ENCODE data around the gene RFC1. TPM values are rescaled to one million over a fixed set of nuclear protein-coding genes. Genes with fewer than 3 reads are reported as not detected.

RFC1 gene
- polyA plus RNA-seq, 3 donors: 8.7 to 15.0 (median 14.6) TPM

DNA sequence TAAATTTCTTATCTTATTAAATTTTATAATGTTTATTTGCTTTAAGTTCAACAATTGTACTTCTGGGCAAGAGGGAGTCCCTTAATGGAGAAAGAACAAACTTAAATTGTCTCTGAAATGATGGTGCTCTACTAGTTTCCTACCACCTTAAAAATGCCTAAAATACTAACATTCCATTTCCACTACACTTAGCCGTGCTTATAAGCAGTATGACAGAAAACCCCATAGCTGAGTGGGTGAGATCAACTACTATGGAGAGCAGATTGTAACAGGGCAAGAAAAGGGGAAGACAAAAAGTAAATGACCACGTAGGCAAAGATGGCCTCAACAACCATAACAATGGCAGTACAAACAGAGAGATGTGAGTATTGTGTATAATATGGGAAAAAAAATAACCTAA is 35.0 kb downstream of the RFC1 start:
- Histone ChIP-seq H3K27me3 (ENCODE audit: control insufficient read depth in 2 of 2, insufficient read depth in 2 of 2, low read length in 2 of 2) (no peaks in the 10 kb centered on the region), H3K36me3 (replicated peaks in 1 of 2; ENCODE audit: control insufficient read depth in 1 of 2, insufficient read depth in 2 of 2, low read length in 2 of 2) (peaks cover 13 to 23% of the 10 kb centered on the region in 2 donors), H3K4me3 (replicated peaks in 1 of 3; ENCODE audit: low read depth in 2 of 3, low read length in 3 of 3) (no peak overlapping the region), H3K9me3 (replicated peaks in 1 of 2; ENCODE audit: control insufficient read depth in 1 of 2, insufficient read depth in 1 of 2, low read length in 2 of 2) (no peaks in the 10 kb centered on the region), H2AFZ (ENCODE audit: insufficient read depth, low read depth, low read length, poor library complexity, severe bottlenecking) (no peak overlapping the region), H3K79me2 (ENCODE audit: insufficient read depth, low read length) (peaks cover 67% of the 10 kb centered on the region), H3K27ac (ENCODE audit: low read depth in 1 of 2, low read length in 2 of 2) (no peak overlapping the region), H3K4me2 (replicated peaks; ENCODE audit: extremely low read depth, low read length, poor library complexity, severe bottlenecking) (no peak overlapping the region), H3K4me1 (ENCODE audit: control insufficient read depth in 1 of 2, insufficient read depth in 2 of 2, low read length in 2 of 2) (peaks cover 0 to 4% of the 10 kb centered on the region in 2 donors), H3K9ac (ENCODE audit: insufficient read depth, low read length, poor library complexity, severe bottlenecking) (no peak overlapping the region), H4K20me1 (ENCODE audit: insufficient read depth, low read length) (no peaks in the 10 kb centered on the region)
- Mint-ChIP-seq H3K27ac (peak overlapping the region in 3 of 7 donors; percentile 25 to 58 (median 50)), H3K27me3 (ENCODE audit: low read depth in 3 of 3) (no peaks in the 10 kb centered on the region), H3K36me3 (peaks cover 23 to 28% of the 10 kb centered on the region in 2 donors), H3K4me1 (peaks cover 20% of the 10 kb centered on the region), H3K4me3 (no peak overlapping the region), H3K9me3 (peaks cover 0 to 3% (median 0%) of the 10 kb centered on the region in 7 donors)
- WGBS (ENCODE audit: insufficient coverage): no CpG with 5 or more reads among the region's 2 CpGs
- intact Hi-C loops (cut with micrococcal nuclease): no loop called here
- no peak for TF ChIP-seq CTCF (IDR thresholded peaks at IDR 0.05)
- DNase-seq: no peak

- peaks cover 67% of the 10 kb centered on the region for H3K79me2 ChIP-seq (ENCODE audit: insufficient read depth, low read length)
- 60% methylated on average over 1 of the region's 1 CpG for WGBS (ENCODE audit: insufficient coverage)
- intact Hi-C loops (cut with micrococcal nuclease): no loop called here
- peaks cover 0 to under 1% of the 10 kb centered on the region in 2 donors for H3K4me1 ChIP-seq (ENCODE audit: control insufficient read depth in 1 of 2, insufficient read depth in 2 of 2, low read length in 2 of 2)
- peak overlapping the region in 1 of 7 donors; percentile 64 for H3K27ac Mint-ChIP-seq
- H3K4me1 Mint-ChIP-seq: peaks cover 12% of the 10 kb centered on the region
- H2AFZ ChIP-seq (ENCODE audit: insufficient read depth, low read depth, low read length, poor library complexity, severe bottlenecking): no peak overlapping the region
- H3K36me3 Mint-ChIP-seq: peaks cover 26 to 36% of the 10 kb centered on the region in 2 donors
- H3K4me2 ChIP-seq (replicated peaks; ENCODE audit: extremely low read depth, low read length, poor library complexity, severe bottlenecking): no peak overlapping the region
- no peak for DNase-seq
- H4K20me1 ChIP-seq (ENCODE audit: insufficient read depth, low read length): no peaks in the 10 kb centered on the region
- no peaks in the 10 kb centered on the region for H3K27me3 ChIP-seq (ENCODE audit: control insufficient read depth in 2 of 2, insufficient read depth in 2 of 2, low read length in 2 of 2)
- no peaks in the 10 kb centered on the region for H3K27me3 Mint-ChIP-seq (ENCODE audit: low read depth in 3 of 3)
- H3K9me3 ChIP-seq (replicated peaks in 1 of 2; ENCODE audit: control insufficient read depth in 1 of 2, insufficient read depth in 1 of 2, low read length in 2 of 2): no peaks in the 10 kb centered on the region
- H3K9me3 Mint-ChIP-seq: peaks cover 0 to 3% (median 0%) of the 10 kb centered on the region in 7 donors
- TF ChIP-seq CTCF (IDR thresholded peaks at IDR 0.05): no peak
- H3K4me3 Mint-ChIP-seq: no peak overlapping the region
- H3K4me3 ChIP-seq (replicated peaks in 1 of 3; ENCODE audit: low read depth in 2 of 3, low read length in 3 of 3): no peak overlapping the region
- no peak overlapping the region for H3K9ac ChIP-seq (ENCODE audit: insufficient read depth, low read length, poor library complexity, severe bottlenecking)
- H3K36me3 ChIP-seq (replicated peaks in 1 of 2; ENCODE audit: control insufficient read depth in 1 of 2, insufficient read depth in 2 of 2, low read length in 2 of 2): peaks cover 20 to 31% of the 10 kb centered on the region in 2 donors
- H3K27ac ChIP-seq (ENCODE audit: low read depth in 1 of 2, low read length in 2 of 2): no peak overlapping the region
Measured at GRCh38 chr4:39330353-39330752, 35.8 kb downstream of the RFC1 start.

All from CD14-positive monocyte (primary cell).